Mesothelial cell of epicardium (in vitro differentiated cells): ENCODE results near the gene KDR. TPM values are rescaled to one million over a fixed set of nuclear protein-coding genes. Genes with fewer than 3 reads are reported as not detected.
A peak's percentile ranks its signal among the peaks of the same experiment; 100 is the strongest.

Experiments
- DNase-seq, 2 experiments: peaks; one replicate each; pipeline ENCODE4 v3.0.0; 2021; ENCODE audit warnings: low spot score in 2 of 2; ENCODE audit not compliant: unreplicated experiment in 2 of 2
- H3K27ac Mint-ChIP-seq: 2 replicates; pipeline ENCODE4 v1.8.0; 2021; ENCODE audit warnings: mixed read lengths
- H3K27me3 Mint-ChIP-seq: 2 replicates; pipeline ENCODE4 v1.8.0; 2021; ENCODE audit warnings: low read depth, mixed read lengths
- H3K36me3 Mint-ChIP-seq: 2 replicates; pipeline ENCODE4 v1.8.0; 2021; ENCODE audit warnings: mixed read lengths
- H3K4me1 Mint-ChIP-seq: 2 replicates; pipeline ENCODE4 v1.8.0; 2021; ENCODE audit warnings: mixed read lengths
- H3K4me3 Mint-ChIP-seq: 2 replicates; pipeline ENCODE4 v1.8.0; 2021; ENCODE audit warnings: mild to moderate bottlenecking, moderate library complexity, mixed read lengths
- H3K9me3 Mint-ChIP-seq: 2 replicates; pipeline ENCODE4 v1.8.0; 2021; ENCODE audit warnings: mixed read lengths
- CTCF ChIP-seq: fragments of 200-600 bp; sonication (generic); IDR thresholded peaks from one replicate; pipeline ENCODE4 v1.5.0; 2021; ENCODE audit warnings: antibody characterized with exemption; ENCODE audit not compliant: unreplicated experiment
- total RNA-seq: library from RNA; stranded (reverse); gene quantifications from 3 replicates; pipeline ENCODE4 v1.2.1, GENCODE V29; 2021

Gene KDR
- total RNA-seq, 1 donor from 2014 or later: 48.5 TPM

- Mint-ChIP-seq H3K27ac (no peak overlapping the region), H3K27me3 (peaks cover 51% of the 10 kb centered on the region), H3K36me3 (peaks cover 2% of the 10 kb centered on the region), H3K4me3 (peak overlapping the region; percentile 8), H3K9me3 (no peaks in the 10 kb centered on the region), H3K4me1 (peaks cover 42% of the 10 kb centered on the region)
- no peak for DNase-seq
- TF ChIP-seq CTCF: no peak
Measured at GRCh38 chr4:55122235-55122634, 3.2 kb downstream of the KDR start.

GRCh38 chr4:55121246-55121645 is 4.1 kb downstream of the KDR start:
- Mint-ChIP-seq H3K27me3 (peaks cover 42% of the 10 kb centered on the region), H3K27ac (no peak overlapping the region), H3K4me1 (peaks cover 38% of the 10 kb centered on the region), H3K36me3 (peaks cover 2% of the 10 kb centered on the region), H3K9me3 (no peaks in the 10 kb centered on the region), H3K4me3 (no peak overlapping the region)
- no peak for DNase-seq
- TF ChIP-seq CTCF: no peak

- H3K4me3 Mint-ChIP-seq: no peak overlapping the region
- peaks cover 14% of the 10 kb centered on the region for H3K27me3 Mint-ChIP-seq
- peaks cover 9% of the 10 kb centered on the region for H3K36me3 Mint-ChIP-seq
- H3K27ac Mint-ChIP-seq: peak overlapping the region; percentile 53
- peaks cover 14% of the 10 kb centered on the region for H3K4me1 Mint-ChIP-seq
- TF ChIP-seq CTCF: no peak
- no peaks in the 10 kb centered on the region for H3K9me3 Mint-ChIP-seq
- DNase-seq: no peak
Measured at GRCh38 chr4:55118397-55118796, 7.0 kb downstream of the KDR start.

GRCh38 chr4:55117511-55117910 is 7.9 kb downstream of the KDR start:
- no peak overlapping the region for H3K27ac Mint-ChIP-seq
- TF ChIP-seq CTCF: no peak
- H3K36me3 Mint-ChIP-seq: peaks cover 11% of the 10 kb centered on the region
- H3K4me3 Mint-ChIP-seq: no peak overlapping the region
- peaks cover 7% of the 10 kb centered on the region for H3K4me1 Mint-ChIP-seq
- no peaks in the 10 kb centered on the region for H3K9me3 Mint-ChIP-seq
- no peak for DNase-seq
- H3K27me3 Mint-ChIP-seq: peaks cover 5% of the 10 kb centered on the region

- H3K9me3 Mint-ChIP-seq: no peaks in the 10 kb centered on the region
- H3K4me1 Mint-ChIP-seq: peaks cover 4% of the 10 kb centered on the region
- no peak for DNase-seq
- H3K27ac Mint-ChIP-seq: no peak overlapping the region
- TF ChIP-seq CTCF: no peak
- peaks cover 15% of the 10 kb centered on the region for H3K36me3 Mint-ChIP-seq
- H3K4me3 Mint-ChIP-seq: no peak overlapping the region
- no peaks in the 10 kb centered on the region for H3K27me3 Mint-ChIP-seq
Measured at GRCh38 chr4:55116450-55116849, 8.9 kb downstream of the KDR start.

- Mint-ChIP-seq H3K27me3 (no peaks in the 10 kb centered on the region), H3K4me1 (no peaks in the 10 kb centered on the region), H3K4me3 (no peak overlapping the region), H3K36me3 (peaks cover 48% of the 10 kb centered on the region), H3K9me3 (no peaks in the 10 kb centered on the region), H3K27ac (no peak overlapping the region)
- no peak for TF ChIP-seq CTCF
- DNase-seq: no peak
Measured at GRCh38 chr4:55111601-55112000, 13.8 kb downstream of the KDR start.
